GM23338 (cell line): ENCODE results near the gene NINJ2.

ENCODE experiments used
- CREB1 ChIP-seq: fragments of 250-450 bp; sonication (Bioruptor Pico); IDR thresholded peaks from 2 replicates; pipeline ENCODE4 v1.5.0; 2020; ENCODE audit warnings: low read depth, mild to moderate bottlenecking, moderate library complexity
- CTCF ChIP-seq, 2 experiments: fragments of 200-600 bp in 1 of 2; sonication (generic) in 1 of 2; conservative IDR thresholded peaks; 2 replicates each; pipeline versions ENCODE4 v1.5.1 to v1.6.1; 2016 to 2017; ENCODE audit warnings: antibody characterized with exemption in 2 of 2, low read depth in 2 of 2, mild to moderate bottlenecking in 2 of 2, moderate library complexity in 1 of 2
- ETS1 ChIP-seq: IDR thresholded peaks from 2 replicates; pipeline ENCODE4 v1.6.1; 2016; ENCODE audit warnings: antibody characterized with exemption
- EZH2 ChIP-seq: fragments of 200-600 bp; sonication (generic); IDR thresholded peaks from one replicate; pipeline ENCODE4 v1.8.0; 2017; ENCODE audit warnings: antibody characterized with exemption, mild to moderate bottlenecking, low read depth; ENCODE audit not compliant: unreplicated experiment
- EZH2phosphoT487 ChIP-seq: fragments of 200-600 bp; sonication (generic); IDR thresholded peaks from one replicate; pipeline ENCODE4 v1.8.1; 2018; ENCODE audit warnings: antibody characterized with exemption; ENCODE audit not compliant: unreplicated experiment
- REST ChIP-seq: IDR thresholded peaks from one replicate; pipeline ENCODE4 v1.6.1; 2018; ENCODE audit warnings: antibody characterized with exemption; ENCODE audit not compliant: unreplicated experiment
- STAT1 ChIP-seq: IDR thresholded peaks from one replicate; pipeline ENCODE4 v1.6.1; 2016; ENCODE audit warnings: antibody characterized with exemption; ENCODE audit not compliant: unreplicated experiment

GRCh38 chr12:539540-540310 lies 123.5 kb downstream of the NINJ2 start:
- no peak for TF ChIP-seq CTCF (conservative IDR thresholded peaks at IDR 0.05; ENCODE audit: low read depth in 2 of 2)
- TF ChIP-seq EZH2phosphoT487 = no peak
- no peak for TF ChIP-seq REST
- TF ChIP-seq EZH2 = no peak
- TF ChIP-seq ETS1 = no peak
- TF ChIP-seq STAT1 = no peak
- no peak for TF ChIP-seq CREB1
